Testis (tissue), 2 donors: Measurements from ENCODE around the gene LBHD2.

ENCODE experiments used
- POLR2A ChIP-seq: fragments of 450-650 bp; IDR thresholded peaks from one replicate; pipeline ENCODE4 v1.6.1; 2017; ENCODE audit warnings: antibody characterized with exemption, mild to moderate bottlenecking, moderate library complexity
- TF ChIP-seq, protein P1 (sequence below), 3 experiments: fragments of 450-650 bp in 2 of 3; fragments of 200-600 bp in 1 of 3; sonication (generic) in 1 of 3; IDR thresholded peaks; one replicate each; pipeline ENCODE4 v1.5.1; 2016 to 2019; ENCODE audit warnings: antibody characterized with exemption in 3 of 3, mild to moderate bottlenecking in 2 of 3, moderate library complexity in 1 of 3

DNA sequence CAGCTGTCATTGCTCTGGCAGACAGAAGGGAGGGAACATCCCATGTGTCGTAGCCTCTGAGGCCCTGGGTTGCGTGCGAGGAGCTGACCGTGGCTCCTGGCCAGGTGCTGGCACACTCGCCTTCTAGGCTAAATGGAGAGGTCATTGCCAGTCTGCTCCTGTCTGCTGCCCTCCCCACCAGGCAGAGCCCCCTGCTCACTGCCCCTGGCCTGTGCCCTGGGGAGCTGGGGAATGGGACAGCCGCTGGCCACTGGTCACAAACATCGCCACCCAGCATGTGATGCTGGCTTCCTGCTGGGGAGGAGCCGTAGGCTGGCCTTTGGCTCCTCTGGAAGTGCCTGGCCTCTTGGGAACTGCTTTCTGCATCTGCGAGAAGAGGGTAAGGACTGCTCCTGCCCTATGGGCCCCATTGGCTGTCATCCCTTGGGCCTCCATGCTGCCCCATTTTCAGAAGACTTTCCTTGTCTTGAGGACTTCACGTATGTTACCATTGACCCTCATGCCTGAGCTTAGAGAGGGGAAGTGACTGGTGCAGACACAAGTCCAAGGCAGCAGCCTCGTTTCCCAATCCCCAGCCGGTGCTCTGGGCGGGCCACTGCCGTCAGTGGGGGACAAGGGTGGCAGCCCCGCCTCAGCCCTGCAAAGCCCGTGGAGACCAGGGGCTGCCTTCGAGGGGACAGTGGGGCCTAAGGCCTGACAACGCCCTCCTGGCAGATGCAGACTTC is 37.3 kb downstream of the LBHD2 start:
- TF ChIP-seq, protein P1, sequence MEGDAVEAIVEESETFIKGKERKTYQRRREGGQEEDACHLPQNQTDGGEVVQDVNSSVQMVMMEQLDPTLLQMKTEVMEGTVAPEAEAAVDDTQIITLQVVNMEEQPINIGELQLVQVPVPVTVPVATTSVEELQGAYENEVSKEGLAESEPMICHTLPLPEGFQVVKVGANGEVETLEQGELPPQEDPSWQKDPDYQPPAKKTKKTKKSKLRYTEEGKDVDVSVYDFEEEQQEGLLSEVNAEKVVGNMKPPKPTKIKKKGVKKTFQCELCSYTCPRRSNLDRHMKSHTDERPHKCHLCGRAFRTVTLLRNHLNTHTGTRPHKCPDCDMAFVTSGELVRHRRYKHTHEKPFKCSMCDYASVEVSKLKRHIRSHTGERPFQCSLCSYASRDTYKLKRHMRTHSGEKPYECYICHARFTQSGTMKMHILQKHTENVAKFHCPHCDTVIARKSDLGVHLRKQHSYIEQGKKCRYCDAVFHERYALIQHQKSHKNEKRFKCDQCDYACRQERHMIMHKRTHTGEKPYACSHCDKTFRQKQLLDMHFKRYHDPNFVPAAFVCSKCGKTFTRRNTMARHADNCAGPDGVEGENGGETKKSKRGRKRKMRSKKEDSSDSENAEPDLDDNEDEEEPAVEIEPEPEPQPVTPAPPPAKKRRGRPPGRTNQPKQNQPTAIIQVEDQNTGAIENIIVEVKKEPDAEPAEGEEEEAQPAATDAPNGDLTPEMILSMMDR (IDR thresholded peaks at IDR 0.05): no peak
- no peak for TF ChIP-seq POLR2A
